GM13977 (cell line): Measurements from ENCODE around the gene AURKB.
"Not testable (repeated sequence)": the region's sequence is repeated elsewhere in the genome, so short reads cannot be mapped to it uniquely, and the experiment has no call there.

Experiments used
- DNase-seq: peaks from one replicate; pipeline ENCODE4 v3.0.0; 2012; ENCODE audit warnings: low spot score
- in situ Hi-C: fragments of 300-500 bp; cut with MboI; formaldehyde crosslinking; loops from one replicate; pipeline ENCODE4 v1.12.0; 2022; ENCODE audit warnings: low sequenced_read_pairs, low pct_unique_long_range_greater_than_20kb, mixed read lengths, inconsistent platforms; ENCODE audit not compliant: unreplicated experiment
- TF ChIP-seq, protein P1 (sequence below): IDR thresholded peaks from 2 replicates; pipeline ENCODE4 v1.5.1; 2012; ENCODE audit warnings: mild to moderate bottlenecking, control low read depth; ENCODE audit not compliant: insufficient read depth; ENCODE audit errors: extremely low read depth, missing control alignments

AURKB gene

DNA sequence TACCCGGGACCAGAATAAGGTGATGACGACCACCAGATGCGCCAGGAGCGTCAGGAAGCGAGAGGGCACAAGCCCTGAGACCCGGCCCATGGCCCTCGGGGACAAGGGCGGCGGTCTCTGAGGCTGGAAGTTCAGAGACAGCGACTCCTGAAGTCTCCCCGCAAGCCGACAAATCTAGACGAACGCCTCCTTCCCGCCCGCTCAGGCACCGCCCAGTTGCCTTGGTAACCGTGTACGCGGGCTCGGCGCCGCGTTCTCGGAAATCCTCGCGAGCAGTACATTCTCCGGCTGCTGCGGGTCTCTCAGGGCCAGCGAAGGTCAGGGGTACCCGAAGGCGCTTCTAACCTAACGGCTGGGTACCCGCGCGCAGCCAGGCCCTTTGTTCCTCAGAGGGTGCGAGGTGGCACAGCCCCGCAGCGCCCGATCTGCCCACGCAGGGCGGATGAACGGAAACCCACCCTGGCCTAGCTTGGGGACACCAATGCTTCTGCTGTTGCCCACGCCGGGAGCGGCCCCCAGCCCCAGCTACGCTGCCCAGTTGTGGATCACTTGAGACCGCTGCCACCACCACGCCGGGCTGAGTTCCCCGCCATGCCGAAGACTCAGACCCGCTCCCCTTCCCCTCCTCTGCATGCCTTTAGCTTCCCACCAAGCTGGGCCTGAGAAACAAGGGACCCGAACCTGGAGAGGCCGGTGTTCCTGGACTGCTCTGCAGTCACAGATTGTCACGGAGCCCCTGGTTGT is 34.0 kb downstream of the AURKB start, which contains the start of gene TMEM107:
TSS of gene TMEM107 (minus strand) at position 184 of the 744 bp plus-strand sequence. CDS start at position 90, 94 bp downstream.
- in situ Hi-C loops: no loop called here
- TF ChIP-seq, protein P1, sequence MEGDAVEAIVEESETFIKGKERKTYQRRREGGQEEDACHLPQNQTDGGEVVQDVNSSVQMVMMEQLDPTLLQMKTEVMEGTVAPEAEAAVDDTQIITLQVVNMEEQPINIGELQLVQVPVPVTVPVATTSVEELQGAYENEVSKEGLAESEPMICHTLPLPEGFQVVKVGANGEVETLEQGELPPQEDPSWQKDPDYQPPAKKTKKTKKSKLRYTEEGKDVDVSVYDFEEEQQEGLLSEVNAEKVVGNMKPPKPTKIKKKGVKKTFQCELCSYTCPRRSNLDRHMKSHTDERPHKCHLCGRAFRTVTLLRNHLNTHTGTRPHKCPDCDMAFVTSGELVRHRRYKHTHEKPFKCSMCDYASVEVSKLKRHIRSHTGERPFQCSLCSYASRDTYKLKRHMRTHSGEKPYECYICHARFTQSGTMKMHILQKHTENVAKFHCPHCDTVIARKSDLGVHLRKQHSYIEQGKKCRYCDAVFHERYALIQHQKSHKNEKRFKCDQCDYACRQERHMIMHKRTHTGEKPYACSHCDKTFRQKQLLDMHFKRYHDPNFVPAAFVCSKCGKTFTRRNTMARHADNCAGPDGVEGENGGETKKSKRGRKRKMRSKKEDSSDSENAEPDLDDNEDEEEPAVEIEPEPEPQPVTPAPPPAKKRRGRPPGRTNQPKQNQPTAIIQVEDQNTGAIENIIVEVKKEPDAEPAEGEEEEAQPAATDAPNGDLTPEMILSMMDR: no peak

DNA sequence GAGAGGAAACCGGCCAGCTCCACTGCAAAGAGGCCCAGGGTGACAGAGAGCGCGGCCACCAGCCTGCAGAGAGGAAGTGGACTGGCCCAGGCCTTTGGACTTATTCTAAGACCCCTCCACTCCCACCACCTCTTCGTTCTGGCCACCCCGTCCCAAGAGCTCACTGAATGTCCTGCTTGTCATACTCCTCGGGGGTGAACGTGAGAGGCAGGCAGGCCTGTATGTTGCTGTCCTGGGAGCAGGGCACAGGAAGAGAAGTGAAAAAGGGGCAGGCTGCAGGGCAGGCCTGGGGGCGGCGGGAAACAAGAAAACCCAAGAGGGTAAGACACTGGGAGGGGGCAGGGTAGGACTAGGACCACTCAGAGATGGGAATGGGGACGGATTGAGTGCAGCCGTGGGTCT is 34.6 kb downstream of the AURKB start:
- DNase-seq: no peak
- in situ Hi-C loops: no loop called here
- TF ChIP-seq, protein P1: no peak

More for the DNA sequence above, 34.0 kb downstream of the AURKB start, which contains the start of gene TMEM107:
- DNase-seq: peak; percentile 85

DNA sequence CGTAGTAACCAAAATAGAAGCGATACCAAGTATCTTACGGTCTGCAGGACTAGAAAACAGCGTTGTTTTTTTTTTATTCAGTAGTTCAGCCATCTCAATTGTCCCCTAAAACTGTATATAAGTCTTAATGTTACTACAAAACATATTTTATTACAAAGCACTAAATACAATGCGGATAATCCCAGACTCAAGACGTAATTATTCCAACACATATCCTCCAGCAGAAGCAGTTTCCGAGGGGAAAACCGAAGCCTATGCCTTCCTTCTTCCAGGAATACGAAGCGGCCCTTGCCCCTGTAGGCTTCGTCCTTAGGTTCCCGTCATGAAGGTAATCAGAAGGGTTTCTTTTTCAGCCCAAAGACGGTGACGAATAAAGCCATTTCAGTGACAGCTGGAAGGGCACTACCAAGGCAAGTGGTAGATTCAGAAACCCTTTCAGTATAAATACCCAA is 36.5 kb downstream of the AURKB start:
- no peak for DNase-seq
- in situ Hi-C loops: no loop called here
- TF ChIP-seq, protein P1: no peak

DNA sequence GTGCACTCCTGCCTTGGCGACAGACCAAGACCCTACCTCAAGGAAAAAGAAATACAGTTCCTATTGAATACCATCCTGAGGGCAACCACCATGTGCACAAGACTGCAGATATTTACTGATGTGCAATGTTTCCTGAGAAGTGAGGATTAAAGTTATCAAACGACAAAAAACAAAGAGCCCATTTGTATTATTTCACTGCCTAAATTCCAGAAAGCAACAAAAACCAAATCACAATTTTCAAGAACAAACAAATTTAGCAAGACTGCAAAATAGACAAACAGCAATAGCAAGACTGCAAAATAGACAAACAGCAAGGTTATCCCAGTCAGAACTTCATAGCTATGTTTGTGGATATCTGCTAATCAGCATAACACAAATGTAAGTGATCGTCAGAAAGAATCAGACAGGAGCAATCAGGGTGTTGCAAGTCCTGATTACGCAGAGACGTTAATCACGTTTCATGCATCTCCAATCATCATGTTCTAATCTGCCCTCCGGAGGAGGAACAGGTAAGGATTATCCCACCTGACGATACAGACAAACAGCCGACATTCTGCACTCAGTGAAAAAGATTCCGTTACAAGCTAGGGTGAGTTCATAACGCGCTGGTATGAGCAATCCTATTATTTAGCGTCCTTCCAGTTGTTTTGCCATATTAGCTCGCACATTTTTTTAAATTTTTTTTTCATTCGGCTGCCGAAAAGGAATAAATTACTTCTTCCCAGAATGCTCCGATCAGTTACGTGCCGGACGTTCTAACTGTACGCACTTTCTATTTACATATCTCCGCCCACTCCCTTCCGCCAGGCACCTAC is 37.1 kb downstream of the AURKB start:
- DNase-seq: peak; percentile 89
- TF ChIP-seq, protein P1: no peak
- in situ Hi-C loops: no loop called here

DNA sequence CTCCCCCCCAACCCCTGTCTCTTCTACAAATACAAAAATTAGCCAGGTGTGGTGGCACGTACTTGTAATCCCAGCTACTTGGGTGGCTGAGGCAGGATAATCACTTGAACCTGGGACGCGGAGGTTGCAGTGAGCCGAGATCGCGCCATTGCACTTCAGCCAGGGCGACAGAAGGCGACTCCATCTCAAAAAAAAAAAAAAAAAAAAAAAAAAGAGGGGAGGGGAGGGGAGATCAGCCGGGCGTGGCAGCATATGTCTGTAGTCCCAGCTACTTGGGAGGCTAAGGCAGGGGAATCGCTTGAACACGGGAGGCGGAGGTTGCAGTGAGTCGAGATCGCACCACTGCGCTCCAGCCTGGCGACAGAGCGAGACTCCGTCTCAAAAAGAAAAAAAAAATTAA is 40.2 kb downstream of the AURKB start:
- DNase-seq, in situ Hi-C loops: not testable (repeated sequence)

DNA sequence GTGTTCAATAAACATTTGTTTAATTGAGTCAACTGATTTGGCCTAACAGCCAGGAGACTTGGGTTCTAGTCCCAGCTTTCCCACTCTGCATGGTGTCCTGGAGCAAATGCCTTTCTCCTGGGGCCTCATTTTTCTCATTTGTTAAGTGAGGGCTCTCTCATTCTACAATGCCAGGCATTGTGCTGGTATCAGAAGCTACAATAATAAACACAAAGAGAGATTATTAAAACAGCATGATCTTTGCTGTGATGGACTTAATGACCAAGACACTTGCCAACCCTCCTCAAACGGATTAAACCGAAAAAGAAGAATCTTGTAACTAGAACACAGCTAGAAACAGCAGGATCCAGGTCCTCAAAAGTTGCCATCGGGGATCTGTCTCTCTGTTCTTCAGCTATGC is 42.8 kb downstream of the AURKB start:
- no peak for DNase-seq
- in situ Hi-C loops: no loop called here
- TF ChIP-seq, protein P1: no peak

GRCh38 chr17:8166731-8167130 is 43.6 kb downstream of the AURKB start:
- TF ChIP-seq, protein P1: no peak
- no peak for DNase-seq
- in situ Hi-C loops: no loop called here
